Common myeloid progenitor, CD34-positive (primary cell): Measurements from ENCODE around the gene TENM4.

Experiments
- CTCF ChIA-PET: fragments of 350-600 bp; sonication (Branson Sonifier 250); formaldehyde crosslinking; loops from one replicate; lab custom pipeline; 2021; ENCODE audit warnings: antibody characterized with exemption; lab: Charles Lee
- POLR2A ChIA-PET: fragments of 350-600 bp; sonication (Branson Sonifier 250); formaldehyde crosslinking; loops from one replicate; lab custom pipeline; 2021; ENCODE audit warnings: antibody characterized with exemption; lab: Charles Lee
- DNase-seq, 3 donors: peaks; one replicate each; pipeline versions ENCODE4 v3.0.0 to v3.0.0-alpha.2; 2013
- H3K27ac ChIP-seq, 2 experiments: 1 replicate in 1 of 2; 2 replicates in 1 of 2; pipeline ENCODE4 v1.7.0; 2013; ENCODE audit warnings: inconsistent platforms in 2 of 2, low read length in 2 of 2, mild to moderate bottlenecking in 2 of 2, low read depth in 1 of 2, moderate library complexity in 1 of 2; ENCODE audit not compliant: severe bottlenecking in 2 of 2, insufficient read depth in 1 of 2, poor library complexity in 1 of 2
- H3K27me3 ChIP-seq, 5 experiments: replicated peaks in 2 of 5; 1 replicate in 3 of 5; 2 replicates in 2 of 5; pipeline versions ENCODE4 v1.6.1 to v1.7.0; 2013; ENCODE audit warnings: low read length in 4 of 5, mild to moderate bottlenecking in 2 of 5, moderate library complexity in 2 of 5, inconsistent platforms in 1 of 5; ENCODE audit not compliant: insufficient read depth in 5 of 5, control insufficient read depth in 4 of 5
- H3K36me3 ChIP-seq, 4 experiments: 1 replicate in 2 of 4; 2 replicates in 2 of 4; pipeline versions ENCODE4 v1.6.1 to v1.7.0; 2013; ENCODE audit warnings: low read length in 3 of 4, control low read depth in 1 of 4, mild to moderate bottlenecking in 1 of 4; ENCODE audit not compliant: control insufficient read depth in 4 of 4, insufficient read depth in 4 of 4
- H3K4me1 ChIP-seq, 4 experiments: 1 replicate in 3 of 4; 2 replicates in 1 of 4; pipeline versions ENCODE4 v1.6.1 to v1.7.1; 2013; ENCODE audit warnings: low read length in 3 of 4, mild to moderate bottlenecking in 3 of 4, control low read depth in 1 of 4, inconsistent platforms in 1 of 4, moderate library complexity in 1 of 4; ENCODE audit not compliant: control insufficient read depth in 4 of 4, insufficient read depth in 4 of 4; ENCODE audit errors: control extremely low read depth in 1 of 4
- H3K4me3 ChIP-seq, 7 experiments: 1 replicate in 4 of 7; 2 replicates in 3 of 7; pipeline versions ENCODE4 v1.5.1 to v1.7.0; 2013; ENCODE audit warnings: mild to moderate bottlenecking in 7 of 7, low read length in 6 of 7, moderate library complexity in 6 of 7, inconsistent platforms in 2 of 7, low read depth in 2 of 7, control low read depth in 1 of 7; ENCODE audit not compliant: insufficient read depth in 4 of 7, control insufficient read depth in 1 of 7; ENCODE audit errors: extremely low read depth in 1 of 7
- H3K9me3 ChIP-seq, 5 experiments: 1 replicate in 4 of 5; 2 replicates in 1 of 5; pipeline versions ENCODE4 v1.6.1 to v1.7.1; 2013; ENCODE audit warnings: low read length in 4 of 5, mild to moderate bottlenecking in 2 of 5, inconsistent platforms in 1 of 5, low read depth in 1 of 5, moderate library complexity in 1 of 5; ENCODE audit not compliant: control insufficient read depth in 4 of 5, insufficient read depth in 2 of 5; ENCODE audit errors: control extremely low read depth in 1 of 5
- WGBS: methylation state at CpG from one replicate; pipeline ENCODE4 v1.1.5; 2013; ENCODE audit not compliant: insufficient coverage; 5-methylcytosine and 5-hydroxymethylcytosine counted together

TENM4 gene

DNA sequence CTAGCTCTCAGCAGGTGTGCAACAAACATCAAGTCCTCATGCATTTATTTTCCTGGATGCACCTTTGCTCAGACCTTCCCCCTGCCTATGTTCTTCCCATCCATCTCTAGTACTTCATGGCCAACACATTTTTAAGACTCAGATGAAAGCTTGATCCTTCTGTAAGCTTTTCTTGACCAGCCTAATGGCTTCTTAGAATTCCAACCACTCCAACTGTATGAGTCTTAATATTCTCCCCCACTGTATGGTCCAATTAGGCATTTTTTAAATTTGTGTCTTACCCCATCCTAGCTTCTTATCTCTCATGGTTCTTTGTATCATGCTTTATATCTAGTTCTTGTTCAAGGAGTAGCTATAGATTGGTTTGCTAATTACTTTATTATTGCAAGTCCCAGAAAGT lies 44.8 kb downstream of the TENM4 start:
- H3K4me3 ChIP-seq: no peak overlapping the region
- CTCF ChIA-PET: interaction anchor here (1.4 kb wide), 1 partner anchor 97 kb away, joined by 3 read pairs; no protein-coding TSS in a partner anchor
- H3K27ac ChIP-seq: no peak overlapping the region
- no peaks in the 10 kb centered on the region for H3K4me1 ChIP-seq
- H3K27me3 ChIP-seq: peaks cover 0 to 25% (median 2%) of the 10 kb centered on the region in 5 experiments
- no peaks in the 10 kb centered on the region for H3K36me3 ChIP-seq
- no peaks in the 10 kb centered on the region for H3K9me3 ChIP-seq
- POLR2A ChIA-PET: no interaction called here
- no peak for DNase-seq

- H3K9me3 ChIP-seq: no peaks in the 10 kb centered on the region
- DNase-seq: no peak
- H3K4me3 ChIP-seq: no peak overlapping the region
- POLR2A ChIA-PET: no interaction called here
- CTCF ChIA-PET: no interaction called here
- H3K4me1 ChIP-seq: no peaks in the 10 kb centered on the region
- H3K36me3 ChIP-seq: no peaks in the 10 kb centered on the region
- H3K27ac ChIP-seq: no peak overlapping the region
- 30% methylated on average over 6 of the region's 9 CpGs for WGBS
- H3K27me3 ChIP-seq: peaks cover 0 to 19% (median 2%) of the 10 kb centered on the region in 5 experiments
Measured at GRCh38 chr11:79393362-79394043, 47.3 kb downstream of the TENM4 start.

DNA sequence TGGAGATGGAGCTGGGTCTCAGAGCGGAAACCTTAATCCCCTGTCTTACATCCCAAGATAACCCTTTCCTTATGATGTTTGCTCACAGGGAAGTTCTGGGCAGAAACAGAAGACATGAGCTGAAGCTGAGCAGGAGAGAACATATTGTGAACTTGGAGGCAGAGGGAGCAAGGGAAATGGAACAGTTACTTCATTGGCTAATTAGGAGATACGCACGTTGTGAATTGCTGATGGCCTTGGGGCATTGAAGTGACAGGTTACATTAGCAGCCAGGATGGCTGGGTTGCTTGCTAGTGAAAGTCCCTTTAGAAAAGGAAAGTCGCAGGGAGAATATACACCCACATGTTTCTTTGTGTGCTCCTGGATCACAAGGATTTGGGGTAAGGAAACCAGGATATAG lies 48.7 kb downstream of the TENM4 start:
- Histone ChIP-seq H3K4me3 (no peak overlapping the region), H3K27me3 (peaks cover 0 to 19% (median 2%) of the 10 kb centered on the region in 5 experiments), H3K4me1 (no peaks in the 10 kb centered on the region), H3K9me3 (no peaks in the 10 kb centered on the region), H3K36me3 (no peaks in the 10 kb centered on the region), H3K27ac (no peak overlapping the region)
- ChIA-PET POLR2A (no interaction called here), CTCF (no interaction called here)
- 60% methylated on average over 3 of the region's 4 CpGs for WGBS
- DNase-seq: no peak

- no peak for DNase-seq
- ChIA-PET CTCF (no interaction called here), POLR2A (interaction anchor here (0.6 kb wide), 1 partner anchor 744 kb away, joined by 4 read pairs; no protein-coding TSS in a partner anchor)
- no peak overlapping the region for H3K4me3 ChIP-seq
- peaks cover 0 to 19% (median 2%) of the 10 kb centered on the region in 5 experiments for H3K27me3 ChIP-seq
- H3K4me1 ChIP-seq: no peaks in the 10 kb centered on the region
- H3K36me3 ChIP-seq: no peaks in the 10 kb centered on the region
- H3K9me3 ChIP-seq: no peaks in the 10 kb centered on the region
- no peak overlapping the region for H3K27ac ChIP-seq
- 57% methylated on average over 1 of the region's 2 CpGs for WGBS
Measured at GRCh38 chr11:79390923-79391322, 49.9 kb downstream of the TENM4 start.

GRCh38 chr11:79390477-79390876 lies 50.4 kb downstream of the TENM4 start:
- Histone ChIP-seq H3K4me3 (no peak overlapping the region), H3K4me1 (no peaks in the 10 kb centered on the region), H3K27ac (no peak overlapping the region), H3K9me3 (no peaks in the 10 kb centered on the region), H3K36me3 (no peaks in the 10 kb centered on the region), H3K27me3 (peaks cover 0 to 19% (median 2%) of the 10 kb centered on the region in 5 experiments)
- CTCF ChIA-PET: no interaction called here
- POLR2A ChIA-PET: interaction anchor here (0.6 kb wide), 1 partner anchor 744 kb away, joined by 4 read pairs; no protein-coding TSS in a partner anchor
- DNase-seq: no peak
- WGBS: 89% methylated on average over 2 of the region's 2 CpGs

DNA sequence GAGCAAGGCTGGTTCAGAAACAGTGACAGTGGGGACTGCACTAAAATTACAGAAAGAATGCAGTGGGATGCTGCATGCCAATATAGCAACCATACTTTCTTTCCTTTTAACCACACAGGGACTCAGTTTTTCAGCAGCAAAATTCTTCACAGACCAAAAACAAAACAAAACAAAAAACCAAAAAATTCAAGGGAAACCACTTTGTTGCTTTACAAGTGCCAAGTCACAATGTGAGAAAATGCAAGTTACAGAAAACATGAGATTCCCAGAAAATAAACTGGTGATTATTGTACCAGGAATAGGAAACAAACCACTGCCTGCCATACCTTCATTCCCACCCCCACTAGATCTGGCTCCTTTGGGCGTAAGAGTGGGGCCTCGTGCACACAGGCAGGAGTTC lies 52.6 kb downstream of the TENM4 start:
- peaks cover 0 to 9% (median 0%) of the 10 kb centered on the region in 5 experiments for H3K27me3 ChIP-seq
- no peaks in the 10 kb centered on the region for H3K9me3 ChIP-seq
- DNase-seq: no peak
- ChIA-PET CTCF (interaction anchor here (2.0 kb wide), 1 partner anchor 12 kb away, joined by 5 read pairs; no protein-coding TSS in a partner anchor), POLR2A (no interaction called here)
- H3K4me1 ChIP-seq: no peaks in the 10 kb centered on the region
- WGBS: 100% methylated on average over 2 of the region's 2 CpGs
- no peaks in the 10 kb centered on the region for H3K36me3 ChIP-seq
- H3K4me3 ChIP-seq: no peak overlapping the region
- H3K27ac ChIP-seq: no peak overlapping the region

GRCh38 chr11:79383874-79384273 lies 57.0 kb downstream of the TENM4 start:
- POLR2A ChIA-PET: no interaction called here
- no peaks in the 10 kb centered on the region for H3K9me3 ChIP-seq
- H3K27ac ChIP-seq: no peak overlapping the region
- H3K36me3 ChIP-seq: no peaks in the 10 kb centered on the region
- H3K27me3 ChIP-seq: no peaks in the 10 kb centered on the region
- CTCF ChIA-PET: no interaction called here
- H3K4me1 ChIP-seq: no peaks in the 10 kb centered on the region
- DNase-seq: no peak
- 94% methylated on average over 2 of the region's 3 CpGs for WGBS
- H3K4me3 ChIP-seq: no peak overlapping the region
